CD14-positive monocyte (primary cell): Measurements from ENCODE around the gene TANC1. TPM values are rescaled to one million over a fixed set of nuclear protein-coding genes. Genes with fewer than 3 reads are reported as not detected.
"Not testable (repeated sequence)": the region's sequence is repeated elsewhere in the genome, so short reads cannot be mapped to it uniquely, and the experiment has no call there.

Experiments used
- DNase-seq, 3 donors: peaks; one replicate each; pipeline ENCODE4 v3.0.0-alpha.2; 2011 to 2022
- H2AFZ ChIP-seq: 2 replicates; pipeline ENCODE4 v1.6.0; 2012; ENCODE audit warnings: mild to moderate bottlenecking, low read depth, low read length, inconsistent platforms; ENCODE audit not compliant: insufficient read depth, poor library complexity, severe bottlenecking
- H3K27ac ChIP-seq, 2 donors: 1 replicate in 1 of 2; 2 replicates in 1 of 2; pipeline ENCODE4 v1.5.1; 2012 to 2013; ENCODE audit warnings: low read length in 2 of 2, control low read depth in 1 of 2, inconsistent platforms in 1 of 2, low read depth in 1 of 2, mild to moderate bottlenecking in 1 of 2
- H3K27me3 ChIP-seq, 2 donors: one replicate each; pipeline versions ENCODE4 v1.6.0 to v1.6.1; 2011 to 2013; ENCODE audit warnings: low read length in 2 of 2; ENCODE audit not compliant: control insufficient read depth in 2 of 2, insufficient read depth in 2 of 2
- H3K36me3 ChIP-seq, 2 donors: replicated peaks in 1 of 2; 1 replicate in 1 of 2; 2 replicates in 1 of 2; pipeline versions ENCODE4 v1.5.1 to v1.6.1; 2012 to 2013; ENCODE audit warnings: low read length in 2 of 2, control low read depth in 1 of 2, inconsistent platforms in 1 of 2, mild to moderate bottlenecking in 1 of 2; ENCODE audit not compliant: insufficient read depth in 2 of 2, control insufficient read depth in 1 of 2
- H3K4me1 ChIP-seq, 2 donors: 1 replicate in 1 of 2; 2 replicates in 1 of 2; pipeline versions ENCODE4 v1.5.1 to v1.6.1; 2012 to 2013; ENCODE audit warnings: low read length in 2 of 2, control low read depth in 1 of 2, inconsistent platforms in 1 of 2, mild to moderate bottlenecking in 1 of 2, moderate library complexity in 1 of 2; ENCODE audit not compliant: insufficient read depth in 2 of 2, control insufficient read depth in 1 of 2
- H3K4me2 ChIP-seq: replicated peaks from 2 replicates; pipeline ENCODE3; 2012; ENCODE audit warnings: low read length, moderate library complexity, mild to moderate bottlenecking; ENCODE audit not compliant: poor library complexity, severe bottlenecking; ENCODE audit errors: extremely low read depth
- H3K4me3 ChIP-seq, 3 experiments: fragments of 200-600 bp in 1 of 3; sonication (generic) in 1 of 3; replicated peaks in 1 of 3; 1 replicate in 2 of 3; 2 replicates in 1 of 3; pipeline ENCODE4 v1.5.1; 2011 to 2013; ENCODE audit warnings: low read length in 3 of 3, mild to moderate bottlenecking in 3 of 3, control low read depth in 2 of 3, low read depth in 2 of 3, inconsistent platforms in 1 of 3, moderate library complexity in 1 of 3
- H3K79me2 ChIP-seq: 2 replicates; pipeline ENCODE4 v1.6.0; 2012; ENCODE audit warnings: mild to moderate bottlenecking, control low read depth, inconsistent platforms, low read length, moderate library complexity; ENCODE audit not compliant: insufficient read depth
- H3K9ac ChIP-seq: 2 replicates; pipeline ENCODE4 v1.6.0; 2017; ENCODE audit warnings: low read length, mild to moderate bottlenecking; ENCODE audit not compliant: insufficient read depth, poor library complexity, severe bottlenecking
- H3K9me3 ChIP-seq, 2 donors: replicated peaks in 1 of 2; 1 replicate in 1 of 2; 2 replicates in 1 of 2; pipeline versions ENCODE4 v1.5.1 to v1.6.1; 2012 to 2013; ENCODE audit warnings: low read length in 2 of 2, control low read depth in 1 of 2; ENCODE audit not compliant: control insufficient read depth in 1 of 2, insufficient read depth in 1 of 2
- H4K20me1 ChIP-seq: 2 replicates; pipeline ENCODE4 v1.6.0; 2012; ENCODE audit warnings: mild to moderate bottlenecking, low read length, control low read depth, moderate library complexity; ENCODE audit not compliant: insufficient read depth
- H3K27ac Mint-ChIP-seq, 7 donors: one replicate each; pipeline ENCODE4 v1.8.0; 2020; ENCODE audit warnings: mild to moderate bottlenecking in 7 of 7, mixed read lengths in 7 of 7, moderate library complexity in 6 of 7, inconsistent platforms in 2 of 7
- H3K27me3 Mint-ChIP-seq, 3 donors: one replicate each; pipeline ENCODE4 v1.8.0; 2021 to 2022; ENCODE audit warnings: low read depth in 3 of 3, mild to moderate bottlenecking in 3 of 3, mixed read lengths in 3 of 3, moderate library complexity in 3 of 3, inconsistent platforms in 1 of 3
- H3K36me3 Mint-ChIP-seq, 2 donors: one replicate each; pipeline ENCODE4 v1.8.0; 2020; ENCODE audit warnings: mixed read lengths in 2 of 2, inconsistent platforms in 1 of 2, mild to moderate bottlenecking in 1 of 2
- H3K4me1 Mint-ChIP-seq: one replicate; pipeline ENCODE4 v1.8.0; 2020; ENCODE audit warnings: mild to moderate bottlenecking, mixed read lengths
- H3K4me3 Mint-ChIP-seq, 2 donors: one replicate each; pipeline ENCODE4 v1.8.0; 2020; ENCODE audit warnings: mild to moderate bottlenecking in 2 of 2, mixed read lengths in 2 of 2, moderate library complexity in 1 of 2
- H3K9me3 Mint-ChIP-seq, 7 donors: one replicate each; pipeline ENCODE4 v1.8.0; 2020 to 2022; ENCODE audit warnings: mixed read lengths in 7 of 7, mild to moderate bottlenecking in 6 of 7, moderate library complexity in 6 of 7, inconsistent platforms in 2 of 7
- WGBS: methylation state at CpG from one replicate; pipeline ENCODE4 v1.1.5; 2013; ENCODE audit warnings: missing lambda C conversion rate; ENCODE audit not compliant: insufficient coverage; 5-methylcytosine and 5-hydroxymethylcytosine counted together
- intact Hi-C, 2 donors: fragments of 100-400 bp; cut with micrococcal nuclease; formaldehyde crosslinking; loops; one replicate each; pipeline versions ENCODE4 v1.15.0 to v1.15.1; 2023
- polyA plus RNA-seq, 3 donors: library from polyadenylated mRNA; depleted of rRNA in 1 of 3; unstranded in 2 of 3; stranded (reverse) in 1 of 3; fragments of 300-500 nt in 2 of 3; fragments of >200 nt in 1 of 3; fragmentation: Illumina TruSeq in 2 of 3; gene quantifications; 1 replicate in 2 of 3; 2 replicates in 1 of 3; pipeline ENCODE4 v1.2.3, GENCODE V29; 2012 to 2021
- TF ChIP-seq, protein P1 (sequence below): fragments of 200-600 bp; IDR thresholded peaks from one replicate; pipeline ENCODE4 v1.8.0; 2022; ENCODE audit warnings: antibody characterized with exemption, mild to moderate bottlenecking

The TANC1 gene
- polyA plus RNA-seq, 3 donors = 0.04 TPM; not detected in 2

DNA sequence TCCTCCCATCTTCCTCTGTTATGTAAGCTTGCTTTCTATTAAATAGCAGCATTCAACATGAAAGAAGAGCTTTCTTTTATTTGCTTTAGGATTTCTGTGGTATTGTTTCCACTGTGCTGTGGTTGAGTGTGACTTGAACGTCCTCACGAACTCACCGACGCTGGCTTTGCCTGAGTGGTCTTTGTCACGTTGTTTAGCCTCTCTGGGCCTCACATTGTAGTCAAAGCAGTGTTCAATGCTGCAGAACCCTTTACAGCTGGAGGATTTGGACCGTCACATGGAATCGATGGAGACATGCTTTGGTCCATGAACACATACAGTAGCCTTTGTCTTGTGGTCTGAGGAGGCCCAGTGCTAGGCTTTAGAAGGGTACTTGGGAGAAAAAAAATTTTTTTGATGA lies 66.3 kb downstream of the TANC1 start:
- H3K27me3 Mint-ChIP-seq = peaks cover 0 to 4% (median 4%) of the 10 kb centered on the region in 3 donors
- no peak overlapping the region for H3K9ac ChIP-seq
- WGBS = 89% methylated on average over 7 of the region's 7 CpGs
- no peak overlapping the region for H3K27ac Mint-ChIP-seq
- intact Hi-C loops = no loop called here
- H4K20me1 ChIP-seq = no peaks in the 10 kb centered on the region
- no peaks in the 10 kb centered on the region for H3K4me1 ChIP-seq
- DNase-seq = no peak
- H3K36me3 ChIP-seq = no peaks in the 10 kb centered on the region
- peaks cover 3% of the 10 kb centered on the region for H3K4me1 Mint-ChIP-seq
- H3K79me2 ChIP-seq = no peaks in the 10 kb centered on the region
- no peak overlapping the region for H3K27ac ChIP-seq
- no peaks in the 10 kb centered on the region for H3K27me3 ChIP-seq
- no peaks in the 10 kb centered on the region for H3K9me3 ChIP-seq
- H3K4me3 ChIP-seq = no peak overlapping the region
- peaks cover 2 to 13% (median 6%) of the 10 kb centered on the region in 7 donors for H3K9me3 Mint-ChIP-seq
- no peak overlapping the region for H3K4me3 Mint-ChIP-seq
- TF ChIP-seq, protein P1, sequence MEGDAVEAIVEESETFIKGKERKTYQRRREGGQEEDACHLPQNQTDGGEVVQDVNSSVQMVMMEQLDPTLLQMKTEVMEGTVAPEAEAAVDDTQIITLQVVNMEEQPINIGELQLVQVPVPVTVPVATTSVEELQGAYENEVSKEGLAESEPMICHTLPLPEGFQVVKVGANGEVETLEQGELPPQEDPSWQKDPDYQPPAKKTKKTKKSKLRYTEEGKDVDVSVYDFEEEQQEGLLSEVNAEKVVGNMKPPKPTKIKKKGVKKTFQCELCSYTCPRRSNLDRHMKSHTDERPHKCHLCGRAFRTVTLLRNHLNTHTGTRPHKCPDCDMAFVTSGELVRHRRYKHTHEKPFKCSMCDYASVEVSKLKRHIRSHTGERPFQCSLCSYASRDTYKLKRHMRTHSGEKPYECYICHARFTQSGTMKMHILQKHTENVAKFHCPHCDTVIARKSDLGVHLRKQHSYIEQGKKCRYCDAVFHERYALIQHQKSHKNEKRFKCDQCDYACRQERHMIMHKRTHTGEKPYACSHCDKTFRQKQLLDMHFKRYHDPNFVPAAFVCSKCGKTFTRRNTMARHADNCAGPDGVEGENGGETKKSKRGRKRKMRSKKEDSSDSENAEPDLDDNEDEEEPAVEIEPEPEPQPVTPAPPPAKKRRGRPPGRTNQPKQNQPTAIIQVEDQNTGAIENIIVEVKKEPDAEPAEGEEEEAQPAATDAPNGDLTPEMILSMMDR = no peak
- H3K36me3 Mint-ChIP-seq = no peaks in the 10 kb centered on the region
- H3K4me2 ChIP-seq = no peak overlapping the region
- no peak overlapping the region for H2AFZ ChIP-seq

DNA sequence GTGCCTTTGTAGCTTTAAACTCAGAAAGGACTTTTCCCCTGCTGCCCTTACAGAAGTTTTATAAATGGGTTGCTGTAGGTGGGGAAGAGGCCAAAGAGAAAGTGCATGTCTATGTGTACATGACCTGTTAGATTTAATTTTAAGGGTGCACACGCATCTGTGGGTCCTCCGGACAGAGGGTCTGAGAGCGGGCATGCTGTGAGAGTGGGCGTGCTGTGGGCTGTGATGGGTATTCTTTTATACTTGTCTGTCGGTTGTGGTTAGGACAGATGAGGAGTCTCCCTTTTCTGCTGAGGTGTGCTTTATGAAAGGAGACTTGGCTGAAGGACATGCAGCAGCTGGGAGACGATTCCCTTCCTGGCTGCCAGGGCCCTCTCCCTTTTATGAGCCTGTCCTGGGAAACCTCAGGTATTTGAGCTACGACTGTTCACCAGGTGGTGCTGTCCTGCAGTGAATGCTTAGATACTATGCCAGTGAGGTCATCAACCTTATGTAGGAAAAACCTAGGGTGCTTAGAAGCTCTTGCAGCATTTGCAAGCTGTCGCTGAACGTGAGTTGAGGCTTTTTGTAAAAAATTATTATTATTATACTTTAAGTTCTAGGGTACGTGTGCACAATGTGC lies 67.5 kb downstream of the TANC1 start:
- H3K79me2 ChIP-seq = no peaks in the 10 kb centered on the region
- WGBS = 82% methylated on average over 7 of the region's 10 CpGs
- peaks cover 3 to 15% (median 10%) of the 10 kb centered on the region in 7 donors for H3K9me3 Mint-ChIP-seq
- no peaks in the 10 kb centered on the region for H3K27me3 ChIP-seq
- H3K4me3 Mint-ChIP-seq = no peak overlapping the region
- no peaks in the 10 kb centered on the region for H3K4me1 Mint-ChIP-seq
- H2AFZ ChIP-seq = no peak overlapping the region
- intact Hi-C loops = no loop called here
- H3K27ac Mint-ChIP-seq = no peak overlapping the region
- peaks cover 0 to 4% (median 4%) of the 10 kb centered on the region in 3 donors for H3K27me3 Mint-ChIP-seq
- H3K9ac ChIP-seq = no peak overlapping the region
- DNase-seq = no peak
- H3K9me3 ChIP-seq = peaks cover 0 to under 1% of the 10 kb centered on the region in 2 donors
- H3K4me1 ChIP-seq = no peaks in the 10 kb centered on the region
- no peak overlapping the region for H3K4me2 ChIP-seq
- TF ChIP-seq, protein P1 = no peak
- no peak overlapping the region for H3K4me3 ChIP-seq
- no peaks in the 10 kb centered on the region for H3K36me3 ChIP-seq
- no peaks in the 10 kb centered on the region for H3K36me3 Mint-ChIP-seq
- no peak overlapping the region for H3K27ac ChIP-seq
- H4K20me1 ChIP-seq = no peaks in the 10 kb centered on the region

DNA sequence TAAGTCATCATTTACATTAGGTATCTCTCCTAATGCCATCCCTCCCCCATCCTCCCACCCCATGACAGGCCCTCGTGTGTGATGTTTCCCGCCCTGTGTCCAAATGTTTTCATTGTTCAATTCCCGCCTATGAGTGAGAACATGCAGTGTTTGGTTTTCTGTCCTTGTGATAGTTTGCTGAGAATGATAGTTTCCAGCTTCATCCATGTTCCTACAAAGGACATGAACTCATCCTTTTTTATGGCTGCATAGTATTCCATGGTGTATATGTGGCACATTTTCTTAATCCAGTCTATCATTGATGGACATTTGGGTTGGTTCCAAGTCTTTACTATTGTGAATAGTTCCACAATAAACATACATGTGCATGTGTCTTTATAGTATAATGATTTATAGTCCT lies 68.0 kb downstream of the TANC1 start:
- H3K4me1 Mint-ChIP-seq, DNase-seq, H3K27ac Mint-ChIP-seq, H3K79me2 ChIP-seq, H3K27me3 Mint-ChIP-seq, H4K20me1 ChIP-seq, H2AFZ ChIP-seq, H3K9me3 ChIP-seq, H3K36me3 Mint-ChIP-seq, H3K36me3 ChIP-seq, intact Hi-C loops, H3K9ac ChIP-seq, H3K4me3 ChIP-seq, H3K27ac ChIP-seq, H3K4me1 ChIP-seq, H3K4me3 Mint-ChIP-seq, H3K27me3 ChIP-seq, H3K4me2 ChIP-seq: not testable (repeated sequence)
- H3K9me3 Mint-ChIP-seq = peaks cover 7 to 21% (median 13%) of the 10 kb centered on the region in 7 donors
- WGBS = no CpG with 5 or more reads among the region's 3 CpGs
